Non-pigmented ciliary epithelial cell (primary cell): ENCODE results near the gene AFF1.
A peak's percentile ranks its signal among the peaks of the same experiment; 100 is the strongest.
"Not testable (repeated sequence)": the region's sequence is repeated elsewhere in the genome, so short reads cannot be mapped to it uniquely, and the experiment has no call there.

Experiments used
- DNase-seq: peaks from one replicate; pipeline ENCODE4 v3.0.0-alpha.2; 2010; ENCODE audit warnings: low read depth

Gene AFF1

GRCh38 chr4:87037171-87037570 is 102.4 kb downstream of the AFF1 start:
- not testable (repeated sequence) for DNase-seq

GRCh38 chr4:87037671-87038334 is 103.0 kb downstream of the AFF1 start:
- no peak for DNase-seq

- DNase-seq, result peak; percentile 77
Measured at GRCh38 chr4:87038837-87039615, 104.2 kb downstream of the AFF1 start.

- no peak for DNase-seq
Measured at GRCh38 chr4:87041141-87041540, 106.3 kb downstream of the AFF1 start.

- DNase-seq, result no peak
Measured at GRCh38 chr4:87042221-87042620, 107.4 kb downstream of the AFF1 start.

- DNase-seq, result no peak
Measured at GRCh38 chr4:87042986-87043820, 108.4 kb downstream of the AFF1 start.

- no peak for DNase-seq
Measured at GRCh38 chr4:87044511-87045233, 109.9 kb downstream of the AFF1 start.

- DNase-seq, result no peak
Measured at GRCh38 chr4:87045234-87045558, 110.4 kb downstream of the AFF1 start.

- DNase-seq, result no peak
Measured at GRCh38 chr4:87045659-87046058, 110.8 kb downstream of the AFF1 start.

GRCh38 chr4:87046121-87046551 is 111.3 kb downstream of the AFF1 start:
- DNase-seq, result no peak

- no peak for DNase-seq
Measured at GRCh38 chr4:87047281-87047798, 112.5 kb downstream of the AFF1 start.

- DNase-seq, result no peak
Measured at GRCh38 chr4:87049508-87049907, 114.7 kb downstream of the AFF1 start.

GRCh38 chr4:87050596-87050995 is 115.8 kb downstream of the AFF1 start:
- no peak for DNase-seq

- no peak for DNase-seq
Measured at GRCh38 chr4:87051121-87051713, 116.4 kb downstream of the AFF1 start.

- DNase-seq, result no peak
Measured at GRCh38 chr4:87052615-87053014, 117.8 kb downstream of the AFF1 start.

- DNase-seq, result no peak
Measured at GRCh38 chr4:87053176-87053658, 118.4 kb downstream of the AFF1 start.

GRCh38 chr4:87053802-87054767 is 119.3 kb downstream of the AFF1 start:
- no peak for DNase-seq

- DNase-seq, result no peak
Measured at GRCh38 chr4:87054900-87055299, 120.1 kb downstream of the AFF1 start.

GRCh38 chr4:87055311-87055710 is 120.5 kb downstream of the AFF1 start:
- no peak for DNase-seq

- DNase-seq, result no peak
Measured at GRCh38 chr4:87056881-87057280, 122.1 kb downstream of the AFF1 start.
